GM19395 (cell line): ENCODE results near the gene UNC45A.

Experiments
- ATAC-seq: cut with Tn5 transposase; IDR thresholded peaks from one replicate; pipeline ENCODE4 v1.9.1; 2021; ENCODE audit warnings: mild to moderate bottlenecking, moderate library complexity; ENCODE audit not compliant: unreplicated experiment

Gene UNC45A

DNA sequence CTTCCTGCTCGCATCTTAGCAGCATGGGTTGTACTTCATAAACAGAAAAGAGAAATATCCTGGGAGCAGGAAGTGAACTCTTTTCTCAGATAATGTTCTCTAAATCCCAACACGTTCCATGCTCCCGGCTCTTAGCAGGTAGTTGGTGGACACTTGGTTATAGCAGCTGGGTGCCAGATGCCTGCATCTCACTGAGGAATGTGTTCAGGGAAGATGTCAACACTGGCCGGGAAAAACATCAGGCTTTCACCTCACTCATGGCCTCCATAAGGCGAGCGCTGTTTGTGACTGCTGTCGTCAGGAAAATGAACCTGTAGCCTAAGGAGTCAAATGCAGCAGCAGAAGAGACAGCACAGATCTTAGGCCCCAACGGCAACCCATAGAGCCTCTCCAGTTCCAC is 63.7 kb downstream of the UNC45A start:
- ATAC-seq: no peak

DNA sequence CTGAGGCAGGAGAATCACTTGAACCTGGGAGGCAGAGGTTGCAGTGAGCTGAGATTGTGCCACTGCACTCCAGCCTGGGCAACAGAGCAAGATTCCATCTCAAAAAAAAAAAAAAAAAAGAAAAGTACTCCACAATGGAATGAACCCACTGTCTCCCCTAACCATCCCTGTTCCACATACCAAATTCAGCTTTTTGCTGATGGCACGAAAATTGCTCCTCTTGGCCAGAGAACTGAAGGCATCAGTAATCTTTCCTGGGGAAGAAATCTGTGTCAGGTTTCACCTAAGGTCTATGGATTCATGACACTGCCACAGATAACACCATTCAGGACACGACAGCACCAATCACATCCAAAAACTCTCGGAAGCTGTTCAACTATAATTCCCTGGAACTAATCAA is 66.1 kb downstream of the UNC45A start:
- no peak for ATAC-seq
